Thyroid gland (tissue), 4 donors: ENCODE results near the gene SOD1.

ENCODE experiments used
- POLR2A ChIP-seq, 2 donors: fragments of 450-650 bp; IDR thresholded peaks; one replicate each; pipeline ENCODE4 v1.6.1; 2017; ENCODE audit warnings: antibody characterized with exemption in 2 of 2, mild to moderate bottlenecking in 2 of 2, moderate library complexity in 1 of 2
- TF ChIP-seq, protein P1 (sequence below), 6 experiments: fragments of 200-600 bp in 3 of 6; fragments of 450-650 bp in 3 of 6; sonication (generic) in 3 of 6; IDR thresholded peaks; one replicate each; pipeline ENCODE4 v1.5.1; 2016 to 2019; ENCODE audit warnings: antibody characterized with exemption in 6 of 6, mild to moderate bottlenecking in 2 of 6, inconsistent platforms in 1 of 6, moderate library complexity in 1 of 6

DNA sequence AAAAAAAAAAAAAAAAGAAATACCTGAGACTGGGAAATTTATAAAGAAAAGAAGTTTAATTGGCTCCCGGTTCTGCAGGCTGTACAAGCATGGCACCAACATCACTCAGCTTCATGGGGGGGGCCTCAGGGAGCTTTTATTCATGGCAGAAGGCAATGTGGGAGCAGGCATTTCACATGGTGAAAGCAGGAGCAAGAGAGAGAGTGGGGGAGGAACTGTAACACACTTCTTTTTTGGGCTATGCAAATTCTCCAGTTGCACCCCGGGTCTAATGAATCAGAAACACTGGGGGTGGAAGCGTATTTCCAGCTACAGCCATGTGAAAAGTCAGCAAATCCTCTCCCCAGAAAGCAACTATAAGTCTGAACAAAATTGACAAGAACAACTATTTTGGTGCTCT, 11.8 kb upstream of the SOD1 start:
- TF ChIP-seq, protein P1, sequence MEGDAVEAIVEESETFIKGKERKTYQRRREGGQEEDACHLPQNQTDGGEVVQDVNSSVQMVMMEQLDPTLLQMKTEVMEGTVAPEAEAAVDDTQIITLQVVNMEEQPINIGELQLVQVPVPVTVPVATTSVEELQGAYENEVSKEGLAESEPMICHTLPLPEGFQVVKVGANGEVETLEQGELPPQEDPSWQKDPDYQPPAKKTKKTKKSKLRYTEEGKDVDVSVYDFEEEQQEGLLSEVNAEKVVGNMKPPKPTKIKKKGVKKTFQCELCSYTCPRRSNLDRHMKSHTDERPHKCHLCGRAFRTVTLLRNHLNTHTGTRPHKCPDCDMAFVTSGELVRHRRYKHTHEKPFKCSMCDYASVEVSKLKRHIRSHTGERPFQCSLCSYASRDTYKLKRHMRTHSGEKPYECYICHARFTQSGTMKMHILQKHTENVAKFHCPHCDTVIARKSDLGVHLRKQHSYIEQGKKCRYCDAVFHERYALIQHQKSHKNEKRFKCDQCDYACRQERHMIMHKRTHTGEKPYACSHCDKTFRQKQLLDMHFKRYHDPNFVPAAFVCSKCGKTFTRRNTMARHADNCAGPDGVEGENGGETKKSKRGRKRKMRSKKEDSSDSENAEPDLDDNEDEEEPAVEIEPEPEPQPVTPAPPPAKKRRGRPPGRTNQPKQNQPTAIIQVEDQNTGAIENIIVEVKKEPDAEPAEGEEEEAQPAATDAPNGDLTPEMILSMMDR (IDR thresholded peaks at IDR 0.05), result no peak
- no peak for TF ChIP-seq POLR2A (IDR thresholded peaks at IDR 0.05)
